ENCODE data around the gene TTLL5. TPM values are rescaled to one million over a fixed set of nuclear protein-coding genes. Genes with fewer than 3 reads are reported as not detected.

TTLL5 gene
- total and polyA plus RNA-seq, 7 donors = 4.8 to 36.6 (median 17.9) TPM

GRCh38 chr14:76002383-76002782, 341.3 kb downstream of the TTLL5 start:
- H3K27ac ChIP-seq = no peak overlapping the region
- H3K4me1 ChIP-seq = no peaks in the 10 kb centered on the region
- H3K36me3 ChIP-seq = peaks cover 8 to 81% (median 39%) of the 10 kb centered on the region in 4 donors
- H3K4me3 ChIP-seq = no peak overlapping the region
- no peaks in the 10 kb centered on the region for H3K27me3 ChIP-seq
- intact Hi-C loops (cut with DNase I) = no loop called here
- 92 to 94% methylated on average over 1 of the region's 1 CpG for WGBS, 2 donors
- no peak for DNase-seq
- no peaks in the 10 kb centered on the region for H3K9me3 ChIP-seq
- TF ChIP-seq EP300 (IDR thresholded peaks at IDR 0.05) (no peak), POLR2A (IDR thresholded peaks at IDR 0.05) (no peak), CTCF (IDR thresholded peaks at IDR 0.05) (no peak), POLR2AphosphoS5 (IDR thresholded peaks at IDR 0.05) (no peak)

Other genes with a start within 250 kb of the TTLL5 start
- gene JDP2, start 233.2 kb upstream of the TTLL5 start, total RNA-seq = 10 to 100 TPM; 54.9 to 90.0 (median 58.0) TPM
- gene JDP2, start 233.2 kb upstream of the TTLL5 start, polyA plus RNA-seq = 10 to 100 TPM; 24.5 to 46.8 (median 32.8) TPM
- 1 to 10 TPM in 3 of 4 donors, not detected in 1; 1.6 to 5.0 (median 2.3) TPM for gene BATF, start 138.8 kb upstream of the TTLL5 start, total RNA-seq
- 10 to 100 TPM in 1 of 3 donors, 1 to 10 TPM in 2; 5.3 to 17.1 (median 6.0) TPM for gene BATF, start 138.8 kb upstream of the TTLL5 start, polyA plus RNA-seq
- 1 to 10 TPM; 2.4 to 3.0 (median 2.8) TPM for gene FLVCR2, start 82.6 kb upstream of the TTLL5 start, total RNA-seq
- 10 to 100 TPM in 1 of 3 donors, 1 to 10 TPM in 2; 3.6 to 14.8 (median 4.9) TPM for gene FLVCR2, start 82.6 kb upstream of the TTLL5 start, polyA plus RNA-seq
- 1 to 10 TPM; 5.0 to 8.9 (median 7.3) TPM for gene ERG28, start 370 bp upstream of the TTLL5 start, total RNA-seq
- gene ERG28, start 370 bp upstream of the TTLL5 start, polyA plus RNA-seq = 10 to 100 TPM; 10.2 to 25.3 (median 11.3) TPM